ENCODE measurements around the gene FCGR1A. TPM values are rescaled to one million over a fixed set of nuclear protein-coding genes. Genes with fewer than 3 reads are reported as not detected.
"Not testable (repeated sequence)": the region's sequence is repeated elsewhere in the genome, so short reads cannot be mapped to it uniquely, and the experiment has no call there.

Gene FCGR1A
- 10 to 100 TPM in 2 of 4 donors, 1 to 10 TPM in 2; 2.5 to 63.8 (median 12.2) TPM for total RNA-seq

DNA sequence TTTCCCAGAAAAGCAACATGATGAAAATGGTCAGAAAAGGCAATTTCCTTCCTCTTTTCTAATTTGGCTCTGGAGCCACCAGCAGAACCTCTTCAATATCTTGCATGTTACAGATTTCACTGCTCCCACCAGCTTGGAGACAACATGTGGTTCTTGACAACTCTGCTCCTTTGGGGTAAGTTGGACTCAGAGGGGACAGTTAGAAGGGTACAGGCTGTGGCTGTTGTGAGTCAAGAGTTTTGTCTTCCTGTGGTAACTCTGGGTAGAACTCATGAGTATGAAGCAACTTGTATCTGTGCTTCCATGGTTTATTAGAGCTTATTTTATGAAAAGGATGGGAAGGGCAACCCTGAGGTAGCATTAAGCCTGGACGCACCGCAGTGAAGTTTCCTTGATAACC lies at the start of gene FCGR1A:
FCGR1A (plus strand) TSS at position 95 of the 400 bp plus-strand sequence; CDS start at position 145, 50 bp downstream.
- DNase-seq (ENCODE audit: low spot score); ATAC-seq (ENCODE audit: low FRiP score): not testable (repeated sequence)

DNA sequence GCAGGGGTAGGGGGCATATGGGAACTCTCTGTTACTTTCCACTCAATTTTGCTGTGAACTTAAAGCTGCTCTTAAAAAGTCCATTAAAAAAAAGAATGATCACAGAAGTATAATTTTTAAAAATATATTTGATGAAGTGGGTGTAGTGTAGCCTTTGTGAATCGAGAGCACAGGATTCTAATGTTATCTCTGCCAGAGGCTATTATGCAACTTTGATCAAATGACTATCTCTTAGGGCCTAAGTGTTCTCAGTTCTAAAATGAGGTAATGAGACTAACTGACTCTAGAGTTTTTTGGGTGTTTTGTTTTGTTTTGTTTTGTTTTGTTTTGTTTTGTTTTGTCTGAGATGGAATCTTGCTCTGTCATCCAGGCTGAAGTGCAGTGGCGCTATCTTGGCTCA lies 49.7 kb upstream of the FCGR1A start:
- DNase-seq (ENCODE audit: low spot score); ATAC-seq (ENCODE audit: low FRiP score): not testable (repeated sequence)

DNA sequence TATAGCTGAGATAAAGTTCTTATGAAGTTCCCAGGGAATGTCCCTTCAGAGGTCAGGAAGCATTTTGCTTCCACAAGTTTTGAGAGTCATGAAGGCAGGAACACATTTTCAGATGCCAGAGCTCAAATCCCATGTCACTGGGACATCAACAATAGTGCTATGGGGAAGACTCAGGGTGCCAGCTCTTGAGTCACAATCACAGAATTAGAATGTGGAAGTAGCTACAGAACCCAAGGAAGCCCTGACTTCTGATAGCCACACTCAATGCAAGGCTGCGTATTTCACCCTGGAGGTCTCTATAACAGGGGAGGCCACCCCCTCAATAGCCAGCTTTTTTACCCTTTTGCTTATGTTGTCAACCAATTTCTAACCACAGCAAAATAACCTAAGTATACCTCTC lies 47.8 kb upstream of the FCGR1A start:
- ATAC-seq (ENCODE audit: low FRiP score): not testable (repeated sequence)

DNA sequence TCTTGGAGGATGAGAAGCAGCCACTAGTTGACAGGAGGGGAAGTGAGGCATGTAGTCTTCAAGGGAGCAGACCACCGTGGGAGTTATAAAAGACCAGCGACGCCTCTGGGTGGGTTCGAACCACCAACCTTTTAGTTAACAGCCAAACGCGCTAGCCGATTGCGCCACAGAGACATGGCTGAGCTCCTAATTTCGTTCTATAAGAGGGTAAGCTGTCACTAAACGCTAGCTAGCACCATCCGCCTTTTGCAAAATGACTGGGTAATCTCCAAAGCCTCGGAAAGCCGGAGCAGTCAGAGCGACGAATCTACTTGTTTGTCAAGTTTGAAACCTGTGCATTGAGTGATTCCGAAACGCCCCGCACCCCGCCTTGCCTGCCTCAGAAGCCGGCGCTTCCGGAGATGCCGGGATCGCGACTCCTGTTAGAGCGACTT lies 42.3 kb upstream of the FCGR1A start:
- ATAC-seq (ENCODE audit: low FRiP score); DNase-seq (ENCODE audit: low spot score): not testable (repeated sequence)

More for the DNA sequence above, 47.8 kb upstream of the FCGR1A start:
- DNase-seq (ENCODE audit: low spot score): not testable (repeated sequence)

DNA sequence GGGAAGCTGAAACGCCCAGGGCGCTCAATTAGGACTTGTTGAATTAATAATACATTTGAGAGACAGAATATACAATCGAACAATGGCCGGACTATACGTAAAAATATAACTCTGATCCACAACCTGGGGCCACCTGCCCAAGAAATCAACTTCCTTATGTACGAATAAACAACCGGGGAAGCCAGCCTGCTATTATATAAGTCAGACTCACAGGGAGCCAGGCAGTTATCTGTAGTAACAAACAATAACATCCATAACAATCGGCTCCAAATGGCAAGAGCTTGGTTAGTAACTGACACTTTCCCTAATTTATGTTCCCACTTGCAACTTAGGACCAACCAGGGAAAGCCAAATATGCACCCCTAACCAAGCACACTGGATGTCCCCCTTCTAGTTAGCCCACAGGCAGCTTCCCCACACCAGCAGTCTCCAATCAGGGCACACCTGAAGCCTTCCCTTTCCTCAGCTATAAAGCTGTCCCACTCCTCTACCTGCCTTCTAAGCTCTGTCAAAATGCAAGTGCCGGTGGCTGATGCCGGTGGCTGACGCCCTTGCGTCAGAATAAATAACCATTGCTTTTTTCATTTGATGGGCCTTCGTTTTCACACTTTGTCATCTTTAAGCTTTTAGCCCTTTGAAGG lies 41.8 kb upstream of the FCGR1A start:
- ATAC-seq (ENCODE audit: low FRiP score); DNase-seq (ENCODE audit: low spot score): not testable (repeated sequence)

DNA sequence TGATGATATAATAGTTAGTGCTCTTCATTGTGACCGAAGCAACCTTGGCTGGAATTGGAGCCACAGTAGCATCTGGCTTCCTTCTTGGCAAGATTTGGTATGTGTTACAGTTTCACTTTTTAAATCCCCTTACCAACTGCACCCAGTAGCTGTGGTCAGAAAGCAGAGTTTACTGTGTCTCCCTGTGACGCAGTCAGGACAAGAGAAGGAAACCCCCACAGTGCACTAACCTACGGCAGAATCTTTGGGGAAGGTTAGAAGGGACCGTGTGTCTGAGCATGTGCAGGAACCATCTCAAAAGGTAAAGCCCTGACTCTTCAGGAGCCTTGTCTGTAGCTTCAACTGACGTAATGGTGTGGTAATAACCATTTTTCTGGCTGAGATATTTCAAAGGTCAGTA lies 40.6 kb upstream of the FCGR1A start:
- DNase-seq (ENCODE audit: low spot score); ATAC-seq (ENCODE audit: low FRiP score): not testable (repeated sequence)

DNA sequence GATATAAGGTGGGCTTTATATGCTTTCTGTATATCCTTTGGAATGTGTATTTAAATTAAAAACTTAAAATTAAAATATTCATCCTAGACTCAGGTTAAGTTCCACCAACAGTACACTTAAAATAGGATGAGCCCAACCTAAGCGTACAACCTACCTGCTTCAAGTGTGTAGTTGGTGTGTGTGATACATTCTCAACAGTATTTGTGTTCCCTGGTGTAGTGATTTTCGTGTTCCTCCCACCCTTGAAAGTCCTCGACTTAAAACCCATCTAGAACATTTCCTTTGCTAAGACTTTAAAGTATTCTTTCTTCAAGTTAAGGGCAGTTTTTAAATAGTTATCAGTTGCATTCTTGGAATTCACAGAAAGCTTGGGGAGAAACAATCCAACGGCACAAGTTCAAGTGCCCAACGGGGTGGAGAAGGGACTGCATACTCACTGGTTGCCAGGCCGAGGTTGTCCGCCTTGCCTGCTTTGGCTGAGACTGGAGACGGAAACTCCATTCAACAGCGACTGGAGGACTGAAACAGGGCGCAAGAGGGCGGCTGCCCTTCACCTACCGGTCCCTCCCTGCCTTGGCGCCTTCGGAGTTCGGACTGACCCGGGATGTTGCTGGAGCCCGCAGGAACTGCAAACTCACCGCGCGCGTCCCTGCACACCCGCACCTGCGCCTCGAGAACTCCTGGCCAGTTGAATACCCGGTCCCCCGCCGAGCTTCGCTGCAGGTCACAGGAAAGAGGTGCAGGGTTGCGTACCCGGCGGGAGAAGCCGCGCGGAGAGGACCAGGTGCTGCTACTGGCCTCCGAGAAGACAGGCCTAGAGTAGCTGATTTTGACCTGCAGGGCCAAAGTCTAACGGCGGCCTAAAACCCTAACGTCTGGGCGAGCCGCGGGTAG lies 35.8 kb upstream of the FCGR1A start:
- not testable (repeated sequence) for DNase-seq (ENCODE audit: low spot score); ATAC-seq (ENCODE audit: low FRiP score)

DNA sequence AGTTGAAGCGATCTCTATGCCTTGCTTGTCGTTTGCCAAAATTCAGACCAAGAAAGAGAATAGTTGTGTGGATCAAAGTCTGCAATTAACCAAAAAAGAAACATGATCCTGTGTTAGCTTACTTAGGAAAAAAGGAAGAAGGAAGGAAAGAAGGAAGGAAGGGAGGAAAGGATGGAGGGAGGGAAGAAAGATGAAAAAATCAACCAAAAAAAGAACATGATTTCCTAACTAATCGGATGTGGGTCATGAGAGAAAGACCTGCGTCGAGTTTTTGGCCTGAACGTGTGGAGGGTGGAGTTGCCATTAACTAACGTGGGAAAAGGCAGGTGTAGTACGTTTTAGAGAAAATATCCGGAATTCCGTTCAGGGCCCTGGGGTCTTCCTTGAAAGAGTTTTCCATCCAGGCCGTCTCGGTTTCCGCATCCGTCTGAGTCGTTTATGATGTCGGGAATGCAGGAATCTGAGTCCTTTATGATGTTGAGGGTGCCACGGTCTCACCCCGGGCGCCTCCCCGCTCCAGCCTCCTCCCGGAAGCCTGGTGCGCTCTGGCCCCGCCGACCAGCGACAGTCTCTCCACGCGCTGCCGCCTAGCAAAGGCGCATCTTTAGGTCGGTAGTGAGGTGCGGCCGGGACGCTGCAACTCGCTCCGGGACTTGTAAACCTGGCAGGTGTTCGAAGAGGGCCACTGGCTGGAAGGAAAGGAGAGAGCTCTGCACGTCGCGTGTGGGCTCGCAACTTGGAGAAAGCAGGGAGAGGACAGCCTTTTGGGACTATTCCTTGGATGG lies 34.9 kb upstream of the FCGR1A start:
- DNase-seq (ENCODE audit: low spot score); ATAC-seq (ENCODE audit: low FRiP score): not testable (repeated sequence)

DNA sequence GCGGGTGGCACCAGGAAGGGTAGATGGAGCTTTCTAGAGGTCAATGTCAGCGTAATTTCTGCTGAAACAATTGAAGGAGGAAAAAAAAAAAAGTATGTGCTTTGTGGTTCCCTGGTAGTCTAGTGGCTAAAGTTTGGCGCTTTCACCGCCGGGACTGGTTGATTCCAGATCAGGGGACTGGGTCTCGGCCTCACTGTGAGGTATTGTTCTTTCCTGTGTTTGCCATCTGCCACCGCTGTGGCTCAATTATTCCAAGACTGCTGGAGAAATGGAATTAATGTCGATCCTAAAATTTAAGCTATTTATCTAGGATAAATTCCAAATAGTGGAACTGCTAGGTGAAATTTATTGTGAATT lies 34.4 kb upstream of the FCGR1A start:
- not testable (repeated sequence) for DNase-seq (ENCODE audit: low spot score); ATAC-seq (ENCODE audit: low FRiP score)

DNA sequence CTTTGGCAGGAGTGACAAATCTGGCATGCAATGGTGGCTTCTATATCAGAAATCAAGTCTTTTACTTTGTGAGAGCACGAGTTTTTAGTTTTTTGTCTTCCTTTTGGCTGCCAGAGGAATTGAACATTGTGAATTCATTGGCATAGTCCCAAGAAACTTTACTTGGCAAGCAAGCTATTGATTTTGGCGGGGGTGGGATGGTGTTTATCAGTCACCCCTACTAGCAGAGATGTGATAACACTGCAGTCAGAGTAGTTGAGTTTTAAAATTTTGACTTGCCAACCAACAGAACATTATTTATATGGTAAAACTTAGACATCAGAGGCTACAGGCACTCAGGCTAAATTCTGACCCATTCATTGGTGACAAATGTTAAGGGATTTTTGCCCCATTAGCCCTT lies 31.9 kb upstream of the FCGR1A start:
- not testable (repeated sequence) for ATAC-seq (ENCODE audit: low FRiP score); DNase-seq (ENCODE audit: low spot score)

DNA sequence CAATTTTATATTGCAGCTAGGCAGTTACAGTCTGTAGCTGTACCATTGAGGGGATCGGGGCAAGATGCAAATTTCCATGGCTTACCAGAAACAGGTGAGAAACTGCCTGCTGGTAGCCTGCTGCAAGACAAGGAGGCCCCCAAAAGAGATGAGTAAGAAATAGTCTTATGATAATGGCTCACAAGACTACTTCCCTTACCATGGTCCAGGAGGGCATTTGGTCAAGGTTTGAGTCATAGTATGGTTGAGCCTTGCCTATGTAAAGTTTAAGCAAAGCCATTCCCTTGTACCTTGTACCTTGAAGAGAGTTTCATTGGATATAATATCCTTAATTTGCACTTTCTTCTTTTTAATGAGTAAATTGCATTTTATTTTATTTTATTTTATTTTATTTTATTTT lies 30.3 kb upstream of the FCGR1A start:
- ATAC-seq (ENCODE audit: low FRiP score); DNase-seq (ENCODE audit: low spot score): not testable (repeated sequence)

DNA sequence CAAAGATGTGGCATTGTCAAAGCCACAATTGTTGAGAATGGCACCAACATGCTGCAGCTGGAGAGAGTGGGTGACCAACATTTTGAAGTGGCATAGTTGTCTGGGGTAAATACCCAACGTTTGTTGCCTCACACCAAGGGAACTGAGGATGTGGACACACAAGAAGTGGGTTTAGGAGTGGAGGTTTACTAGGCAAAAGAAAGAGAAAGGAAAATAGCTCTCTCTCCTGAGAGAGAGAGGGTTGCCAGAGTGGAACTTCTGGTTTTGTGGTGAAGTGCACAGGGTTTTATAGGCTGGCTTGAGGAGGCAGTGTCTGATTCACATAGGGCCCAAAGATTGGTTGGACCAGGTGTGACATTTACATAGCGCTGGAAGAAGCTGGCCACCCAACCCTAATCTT lies 29.0 kb upstream of the FCGR1A start:
- DNase-seq (ENCODE audit: low spot score); ATAC-seq (ENCODE audit: low FRiP score): not testable (repeated sequence)

DNA sequence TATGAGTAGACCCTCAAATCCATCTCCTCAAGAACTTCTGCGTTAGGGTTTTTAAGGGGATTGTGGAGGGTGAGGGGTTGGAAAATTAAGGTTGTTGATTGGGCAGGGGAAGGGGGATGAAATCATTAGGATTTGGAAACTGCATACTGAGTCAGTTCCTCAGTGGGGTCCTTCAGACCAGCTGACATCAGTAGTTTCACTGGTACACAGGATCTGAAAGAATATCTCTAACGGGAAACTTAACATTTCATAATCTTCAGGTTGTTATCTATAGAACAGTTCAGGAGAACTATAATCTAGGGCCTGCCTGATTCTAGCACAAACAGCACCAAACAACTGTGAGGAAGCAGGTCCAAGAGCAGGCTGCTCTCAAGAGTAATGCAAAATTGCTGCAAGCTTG lies 27.2 kb upstream of the FCGR1A start:
- ATAC-seq (ENCODE audit: low FRiP score); DNase-seq (ENCODE audit: low spot score): not testable (repeated sequence)

DNA sequence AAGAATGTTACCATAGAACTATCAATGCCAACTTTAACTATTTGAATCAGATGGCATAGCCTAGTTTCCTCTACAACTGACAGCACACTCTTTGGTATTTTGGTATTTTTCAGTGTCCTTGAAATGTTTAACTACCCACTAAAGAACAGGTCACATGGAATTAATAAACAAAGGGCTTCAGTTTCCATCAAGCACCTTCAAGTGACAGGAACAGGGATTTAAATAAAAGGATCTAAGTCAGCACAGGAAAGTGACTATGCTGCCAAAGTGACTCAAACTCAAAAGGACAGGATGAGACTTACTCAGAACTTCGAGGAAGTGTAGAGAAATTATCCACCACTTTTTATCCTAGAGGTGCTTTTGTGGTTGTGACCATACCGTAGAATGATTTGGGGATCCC lies 20.2 kb upstream of the FCGR1A start:
- not testable (repeated sequence) for DNase-seq (ENCODE audit: low spot score); ATAC-seq (ENCODE audit: low FRiP score)

DNA sequence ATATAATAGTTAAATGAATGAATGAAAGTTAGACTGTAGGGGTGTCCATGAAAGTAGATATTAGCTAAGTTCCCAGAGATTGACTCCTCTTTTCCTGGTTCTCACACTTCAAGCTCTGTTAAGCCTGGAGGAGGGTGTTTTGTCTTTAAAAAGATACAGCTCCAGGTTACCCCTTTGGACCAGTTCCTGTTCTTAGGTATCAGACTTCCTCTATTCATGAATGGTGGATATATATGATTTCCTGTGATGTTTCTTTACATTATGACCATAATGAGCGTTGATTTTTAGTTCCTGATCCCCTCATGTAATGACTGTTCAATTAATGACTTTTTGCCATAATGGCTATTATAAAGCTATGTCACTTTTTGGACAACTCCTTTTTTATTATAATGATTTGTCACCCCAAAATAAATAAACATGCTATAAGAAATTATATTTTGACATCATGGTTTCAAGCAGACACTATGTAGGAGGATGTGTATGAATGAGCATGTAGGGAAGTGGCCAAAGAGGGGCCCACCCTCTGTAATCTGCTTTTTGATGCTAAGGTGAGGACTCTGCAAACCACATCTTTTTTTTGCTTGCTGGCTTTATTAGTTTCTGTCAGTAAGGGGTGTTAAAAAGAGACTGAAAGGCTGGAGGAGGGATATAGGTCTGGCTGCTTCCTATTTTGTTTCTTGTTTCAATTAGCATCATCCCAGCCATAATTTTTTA lies 18.2 kb upstream of the FCGR1A start:
- not testable (repeated sequence) for ATAC-seq (ENCODE audit: low FRiP score); DNase-seq (ENCODE audit: low spot score)

DNA sequence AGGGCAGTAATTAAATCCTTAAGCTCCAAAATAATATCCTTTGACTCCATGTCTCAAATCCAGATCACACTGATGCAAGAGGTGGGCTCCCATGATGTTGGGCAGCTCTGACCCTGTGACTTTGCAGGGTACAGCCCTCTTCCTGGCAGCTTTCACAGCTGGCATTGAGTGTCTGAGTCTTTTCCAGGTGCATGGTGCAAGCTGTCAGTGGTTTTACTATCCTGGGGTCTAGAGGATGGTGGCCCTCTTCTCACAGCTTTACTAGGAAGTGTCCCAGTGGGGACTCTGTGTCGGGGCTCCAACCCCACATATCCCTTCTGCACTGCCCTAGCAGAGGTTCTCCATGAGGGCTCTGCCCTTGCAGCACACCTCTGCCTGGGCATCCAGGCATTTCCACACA lies 16.3 kb upstream of the FCGR1A start:
- not testable (repeated sequence) for ATAC-seq (ENCODE audit: low FRiP score)

DNA sequence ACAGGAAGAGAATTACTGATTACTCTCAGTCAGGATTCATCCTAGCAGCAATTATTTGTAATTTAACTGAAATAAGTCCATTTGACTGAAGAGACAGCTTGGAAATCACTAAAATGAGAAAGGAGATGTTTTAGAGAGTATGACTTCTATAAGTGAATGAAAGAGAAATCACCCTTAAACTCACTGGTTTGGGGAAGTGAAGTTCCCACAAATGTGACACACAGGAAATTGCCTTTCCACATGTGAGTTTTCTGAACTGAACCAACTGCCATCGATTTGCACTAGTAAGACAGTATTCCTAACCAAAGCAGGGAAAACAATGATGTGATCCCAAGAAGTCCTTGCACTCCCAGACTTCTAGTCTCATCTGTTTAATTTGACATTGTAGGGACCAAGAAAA lies 13.3 kb upstream of the FCGR1A start:
- DNase-seq (ENCODE audit: low spot score): not testable (repeated sequence)

More for the DNA sequence above, 16.3 kb upstream of the FCGR1A start:
- not testable (repeated sequence) for DNase-seq (ENCODE audit: low spot score)

DNA sequence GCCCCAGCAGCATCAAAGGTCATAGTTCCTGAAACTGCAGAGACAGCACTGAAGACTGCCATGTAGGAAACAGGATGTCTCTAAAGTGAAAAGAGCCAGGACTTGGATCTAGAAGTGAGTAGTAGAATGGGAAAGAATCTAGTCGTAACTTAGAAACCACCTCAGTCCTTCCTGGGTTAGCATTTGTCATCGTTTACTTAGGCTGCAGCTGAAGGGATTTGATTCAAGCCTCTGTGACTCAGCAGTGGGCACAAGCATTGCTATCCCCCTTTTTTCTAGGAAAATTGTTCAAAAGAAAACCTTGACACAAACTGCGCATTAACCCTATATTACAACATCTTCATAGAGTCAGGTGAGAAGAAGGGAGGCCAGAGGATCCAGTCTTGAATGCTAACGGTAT lies 11.8 kb upstream of the FCGR1A start:
- DNase-seq (ENCODE audit: low spot score); ATAC-seq (ENCODE audit: low FRiP score): not testable (repeated sequence)

More for the DNA sequence above, 13.3 kb upstream of the FCGR1A start:
- not testable (repeated sequence) for ATAC-seq (ENCODE audit: low FRiP score)

All from omental fat pad (tissue), 4 donors.